H1 (cell line): ENCODE results near the gene GALNT9. TPM values are rescaled to one million over a fixed set of nuclear protein-coding genes. Genes with fewer than 3 reads are reported as not detected.

Experiments used
- ASH2L ChIP-seq: fragments of 200-600, 300-600 bp; sonication (generic); IDR thresholded peaks from one replicate; pipeline ENCODE4 v1.7.1; 2017; ENCODE audit warnings: low read length
- FOSL1 ChIP-seq: IDR thresholded peaks from 2 replicates; pipeline ENCODE4 v1.6.1; 2011; ENCODE audit warnings: mild to moderate bottlenecking, low read depth, low read length, moderate library complexity; ENCODE audit not compliant: insufficient read depth
- NRF1 ChIP-seq: IDR thresholded peaks from 2 replicates; pipeline ENCODE4 v1.6.1; 2011; ENCODE audit warnings: mild to moderate bottlenecking, low read depth, low read length, improper control_type of control experiment
- PHF8 ChIP-seq: fragments of 200-600 bp; sonication (generic); conservative IDR thresholded peaks from 2 replicates; pipeline ENCODE4 v1.7.1; 2012; ENCODE audit warnings: low read depth, mild to moderate bottlenecking, inconsistent platforms, low read length, moderate library complexity
- SP1 ChIP-seq: IDR thresholded peaks from 2 replicates; pipeline ENCODE4 v1.6.1; 2011; ENCODE audit warnings: low read depth, low read length
- ZNF274 ChIP-seq: IDR thresholded peaks from 2 replicates; pipeline ENCODE4 v1.7.0; 2012; ENCODE audit warnings: low read length, borderline replicate concordance; ENCODE audit errors: extremely low read depth
- polyA plus RNA-seq, 7 experiments: library from polyadenylated mRNA; depleted of rRNA in 3 of 7; stranded (reverse) in 5 of 7; unstranded in 2 of 7; fragments of >200 nt in 5 of 7; fragments of 200-250 nt in 2 of 7; gene quantifications; 1 replicate in 5 of 7; 2 replicates in 1 of 7; 4 replicates in 1 of 7; pipeline versions ENCODE4 v1.2.1 to v1.2.3, GENCODE V29; 2011 to 2013; ENCODE audit warnings: missing spikeins in 2 of 7, mixed read lengths in 2 of 7
- total RNA-seq: library from RNA; stranded (reverse); fragmentation: NEBNext Ultra II Directional; extraction: Animal tissue kit (Norgen Biotek cat#: 25700); gene quantifications from 2 replicates; pipeline ENCODE4 v1.2.1, GENCODE V29; 2021

The GALNT9 gene
- total and polyA plus RNA-seq, 2 of the 8 experiments (the other 6 are each of a cell fraction or from before 2014, with no cell fraction given): 2.0 to 3.6 TPM

DNA sequence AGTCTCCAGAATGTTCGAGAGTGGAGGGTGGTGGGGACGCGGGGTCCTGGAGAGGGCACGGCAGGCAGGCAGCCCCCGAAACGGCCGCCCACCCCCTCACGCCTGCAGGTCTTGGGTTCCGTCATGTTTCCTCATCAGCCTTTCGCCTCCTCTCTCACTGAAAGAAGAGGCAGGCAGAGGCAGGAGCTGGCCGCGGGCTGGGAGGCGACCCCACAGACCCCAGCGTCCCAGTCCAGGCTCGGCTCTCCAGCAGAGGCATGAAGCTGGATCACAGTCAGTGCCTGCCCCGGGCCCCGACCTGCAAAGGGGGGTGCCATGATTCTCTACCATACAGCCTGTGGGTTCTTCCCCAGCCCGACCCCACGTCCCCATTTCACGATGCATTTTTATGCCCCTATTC, 13.4 kb downstream of the GALNT9 start (continued):
- TF ChIP-seq PHF8: no peak
- TF ChIP-seq FOSL1: no peak
- TF ChIP-seq NRF1: no peak
- TF ChIP-seq ASH2L: no peak
- TF ChIP-seq ZNF274: no peak
- TF ChIP-seq SP1: no peak
- TF ChIP-seq, all 59 proteins: peak for 0
